HL-60 (cell line): ENCODE measurements around the gene CCDC30.
A peak's percentile ranks its signal among the peaks of the same experiment; 100 is the strongest.

Source experiments
- DNase-seq, 2 experiments: peaks; one replicate each; pipeline ENCODE4 v3.0.0-alpha.2; 2010 to 2020; ENCODE audit warnings: low read depth in 1 of 2, low spot score in 1 of 2
- H3K27ac ChIP-seq: fragments of 250-450 bp; sonication (Bioruptor Pico); replicated peaks from 2 replicates; pipeline ENCODE4 v1.5.1; 2020; ENCODE audit warnings: mild to moderate bottlenecking, moderate library complexity
- H3K27me3 ChIP-seq: fragments of 250-450 bp; sonication (Bioruptor Pico); 2 replicates; pipeline ENCODE4 v1.5.1; 2021; ENCODE audit warnings: mild to moderate bottlenecking, moderate library complexity; ENCODE audit not compliant: insufficient read depth, poor library complexity, severe bottlenecking
- H3K4me3 ChIP-seq: replicated peaks from 2 replicates; pipeline ENCODE4 v1.5.1; 2011; ENCODE audit warnings: mild to moderate bottlenecking, control low read depth, low read length; ENCODE audit not compliant: insufficient read depth
- CTCF ChIP-seq: IDR thresholded peaks from one replicate; pipeline ENCODE4 v1.5.1; 2011; ENCODE audit warnings: low read length, control low read depth, inconsistent platforms; ENCODE audit not compliant: insufficient read depth
- GABPA ChIP-seq: IDR thresholded peaks from 2 replicates; pipeline ENCODE4 v1.6.1; 2012; ENCODE audit warnings: low read depth
- POLR2AphosphoS5 ChIP-seq: IDR thresholded peaks from 2 replicates; pipeline ENCODE4 v1.6.1; 2012; ENCODE audit warnings: low read depth
- REST ChIP-seq: IDR thresholded peaks from 2 replicates; pipeline ENCODE4 v1.6.1; 2012; ENCODE audit warnings: low read depth; ENCODE audit not compliant: insufficient replicate concordance
- SPI1 ChIP-seq: IDR thresholded peaks from 2 replicates; pipeline ENCODE4 v1.6.1; 2012; ENCODE audit warnings: low read depth, mild to moderate bottlenecking, borderline replicate concordance

Gene CCDC30

GRCh38 chr1:42456010-42456753 is 6.9 kb upstream of the CCDC30 start, which contains the start of the genes PPCS and ZMYND12:
PPCS (plus strand) TSS chr1:42456543; CDS start chr1:42456566, 23 bp downstream.
ZMYND12 (minus strand) TSS chr1:42456022; CDS start chr1:42455997, 25 bp downstream.
- Histone ChIP-seq H3K4me3 (peak within 1 kb of the TSS; percentile 64), H3K27ac (peak within 1 kb of the TSS; percentile 98), H3K27me3 (no peaks in the 10 kb centered on the region)
- DNase-seq = peak; percentile 83 to 88
- peak; percentile 17 for TF ChIP-seq REST
- no peak for TF ChIP-seq CTCF
- no peak for TF ChIP-seq SPI1
- peak; percentile 68 for TF ChIP-seq POLR2AphosphoS5

GRCh38 chr1:42456754-42457089 is 6.4 kb upstream of the CCDC30 start:
- peak in 1 of 2 experiments; percentile 76 for DNase-seq
- H3K27ac ChIP-seq = peak overlapping the region; percentile 98
- TF ChIP-seq CTCF (no peak), SPI1 (peak; percentile 49; the same call in 1 of the 2 replicates)
- H3K27me3 ChIP-seq = no peaks in the 10 kb centered on the region
- H3K4me3 ChIP-seq = peak overlapping the region; percentile 64

- no peak for DNase-seq
- Histone ChIP-seq H3K27me3 (no peaks in the 10 kb centered on the region), H3K4me3 (no peak overlapping the region), H3K27ac (no peak overlapping the region)
- TF ChIP-seq GABPA = no peak
- no peak for TF ChIP-seq CTCF
- no peak for TF ChIP-seq POLR2AphosphoS5
- no peak for TF ChIP-seq SPI1
- TF ChIP-seq REST = no peak
Measured at GRCh38 chr1:42461196-42461595, 1.9 kb upstream of the CCDC30 start.

GRCh38 chr1:42463921-42464320 is 835 bp downstream of the CCDC30 start:
- TF ChIP-seq POLR2AphosphoS5 (no peak), REST (no peak), GABPA (no peak), CTCF (no peak), SPI1 (no peak)
- Histone ChIP-seq H3K4me3 (no peak overlapping the region; the same call in 1 of the 2 replicates), H3K27me3 (no peaks in the 10 kb centered on the region), H3K27ac (no peak overlapping the region)
- no peak for DNase-seq
